PC-9 (cell line): ENCODE results near the gene DUS3L. TPM values are rescaled to one million over a fixed set of nuclear protein-coding genes. Genes with fewer than 3 reads are reported as not detected.

Experiments
- BruUV-seq: library from RNA; stranded (reverse); fragments of 400-500 nt; replicated peaks from 2 replicates; lab custom pipeline; 2021; lab: Mats Ljungman, UMichigan
- CTCF ChIA-PET: fragments of 300-600 bp; sonication (Branson Sonifier 250); formaldehyde crosslinking; loops from one replicate; lab custom pipeline; 2022; ENCODE audit warnings: antibody characterized with exemption; lab: Charles Lee
- POLR2A ChIA-PET: fragments of 300-600 bp; sonication (Branson Sonifier 250); formaldehyde crosslinking; loops from one replicate; lab custom pipeline; 2022; ENCODE audit warnings: antibody characterized with exemption; ENCODE audit not compliant: unreplicated experiment; lab: Charles Lee
- DNase-seq, 2 experiments: peaks; one replicate each; pipeline versions ENCODE4 v3.0.0 to v3.0.0-alpha.2; 2015 to 2022; ENCODE audit warnings: mixed read lengths in 1 of 2
- H2AFZ ChIP-seq: fragments of 200-600 bp; sonication (generic); 2 replicates; pipeline ENCODE4 v1.8.1; 2017; ENCODE audit warnings: antibody characterized with exemption
- H3F3A ChIP-seq: fragments of 200-600 bp; sonication (generic); 2 replicates; pipeline ENCODE4 v1.8.1; 2017; ENCODE audit warnings: antibody characterized with exemption, mild to moderate bottlenecking, low read depth; ENCODE audit not compliant: insufficient read depth
- H3K27ac ChIP-seq: fragments of 200-600 bp; sonication (generic); 2 replicates; pipeline ENCODE4 v1.6.1; 2016; ENCODE audit warnings: mixed run types
- H3K27me3 ChIP-seq: fragments of 200-600 bp; sonication (generic); 2 replicates; pipeline ENCODE4 v1.6.1; 2016; ENCODE audit warnings: low read depth, mixed run types; ENCODE audit not compliant: insufficient read depth
- H3K36me3 ChIP-seq: fragments of 200-600 bp; sonication (generic); 2 replicates; pipeline ENCODE4 v1.6.1; 2016; ENCODE audit warnings: low read depth, mixed run types
- H3K4me1 ChIP-seq: fragments of 200-600 bp; sonication (generic); replicated peaks from 2 replicates; pipeline ENCODE4 v1.6.1; 2016; ENCODE audit warnings: mixed run types; ENCODE audit not compliant: insufficient read depth
- H3K4me2 ChIP-seq: fragments of 200-600 bp; sonication (generic); 2 replicates; pipeline ENCODE4 v1.6.1; 2017; ENCODE audit warnings: mixed run types
- H3K4me3 ChIP-seq: fragments of 200-600 bp; sonication (generic); 2 replicates; pipeline ENCODE4 v1.6.1; 2016; ENCODE audit warnings: mixed run types
- H3K79me2 ChIP-seq: fragments of 200-600 bp; sonication (generic); 2 replicates; pipeline ENCODE4 v1.6.1; 2017; ENCODE audit warnings: low read depth, mixed run types
- H3K9me2 ChIP-seq: fragments of 200-600 bp; sonication (generic); 2 replicates; pipeline ENCODE4 v1.8.1; 2017; ENCODE audit warnings: mild to moderate bottlenecking; ENCODE audit not compliant: insufficient read depth
- H3K9me3 ChIP-seq: fragments of 200-600 bp; sonication (generic); 2 replicates; pipeline ENCODE4 v1.8.1; 2016; ENCODE audit warnings: low read depth; ENCODE audit not compliant: insufficient read depth
- H4K20me1 ChIP-seq: fragments of 200-600 bp; sonication (generic); 2 replicates; pipeline ENCODE4 v1.8.1; 2017; ENCODE audit not compliant: insufficient read depth
- EZH2 ChIP-seq: fragments of 200-600 bp; sonication (generic); IDR thresholded peaks from 2 replicates; pipeline ENCODE4 v1.8.0; 2017; ENCODE audit warnings: antibody characterized with exemption, low read depth
- intact Hi-C: fragments of 100-400 bp; cut with micrococcal nuclease; formaldehyde crosslinking; loops from one replicate; pipeline ENCODE4 v1.10.0; 2022; ENCODE audit not compliant: unreplicated experiment
- total RNA-seq: library from RNA; stranded (reverse); gene quantifications from 2 replicates; pipeline ENCODE4 v1.2.3, GENCODE V29; 2021
- TF ChIP-seq, protein P1 (sequence below): fragments of 200-600 bp; sonication (generic); conservative IDR thresholded peaks from 2 replicates; pipeline ENCODE4 v1.6.1; 2017; ENCODE audit warnings: mixed run types, antibody characterized with exemption, mild to moderate bottlenecking, moderate library complexity

The DUS3L gene
- total RNA-seq, 1 experiment from 2014 or later, result 27.1 TPM

DNA sequence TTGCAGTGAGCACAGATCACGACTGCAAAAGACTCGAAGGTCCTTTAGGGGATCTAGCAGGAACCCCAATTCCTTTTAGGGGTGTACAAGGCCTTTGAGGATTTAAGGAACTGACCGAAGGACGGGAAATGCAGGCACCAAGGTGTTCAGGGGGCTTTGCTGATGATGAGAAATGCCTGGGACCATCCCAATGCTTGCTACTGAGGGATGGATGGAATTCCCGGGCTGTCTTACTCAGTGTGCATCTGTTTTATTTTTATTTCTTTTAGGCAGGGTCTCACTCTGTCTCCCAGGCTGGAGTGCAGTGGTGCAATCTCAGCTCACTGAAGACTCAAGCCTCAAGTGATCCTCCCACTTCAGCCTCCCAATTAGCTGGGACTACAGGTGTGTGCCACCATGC lies 17.7 kb downstream of the DUS3L start:
- TF ChIP-seq EZH2, result no peak
- TF ChIP-seq, protein P1, sequence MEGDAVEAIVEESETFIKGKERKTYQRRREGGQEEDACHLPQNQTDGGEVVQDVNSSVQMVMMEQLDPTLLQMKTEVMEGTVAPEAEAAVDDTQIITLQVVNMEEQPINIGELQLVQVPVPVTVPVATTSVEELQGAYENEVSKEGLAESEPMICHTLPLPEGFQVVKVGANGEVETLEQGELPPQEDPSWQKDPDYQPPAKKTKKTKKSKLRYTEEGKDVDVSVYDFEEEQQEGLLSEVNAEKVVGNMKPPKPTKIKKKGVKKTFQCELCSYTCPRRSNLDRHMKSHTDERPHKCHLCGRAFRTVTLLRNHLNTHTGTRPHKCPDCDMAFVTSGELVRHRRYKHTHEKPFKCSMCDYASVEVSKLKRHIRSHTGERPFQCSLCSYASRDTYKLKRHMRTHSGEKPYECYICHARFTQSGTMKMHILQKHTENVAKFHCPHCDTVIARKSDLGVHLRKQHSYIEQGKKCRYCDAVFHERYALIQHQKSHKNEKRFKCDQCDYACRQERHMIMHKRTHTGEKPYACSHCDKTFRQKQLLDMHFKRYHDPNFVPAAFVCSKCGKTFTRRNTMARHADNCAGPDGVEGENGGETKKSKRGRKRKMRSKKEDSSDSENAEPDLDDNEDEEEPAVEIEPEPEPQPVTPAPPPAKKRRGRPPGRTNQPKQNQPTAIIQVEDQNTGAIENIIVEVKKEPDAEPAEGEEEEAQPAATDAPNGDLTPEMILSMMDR, result no peak
- Histone ChIP-seq H3K4me2 (no peak overlapping the region), H3K4me1 (no peaks in the 10 kb centered on the region), H3K9me3 (no peaks in the 10 kb centered on the region), H3K9me2 (no peaks in the 10 kb centered on the region), H2AFZ (peak overlapping the region; percentile 79), H3K4me3 (no peak overlapping the region), H3K36me3 (no peaks in the 10 kb centered on the region), H3K79me2 (no peaks in the 10 kb centered on the region), H3F3A (no peaks in the 10 kb centered on the region), H3K27ac (0 out of 2 replicates have a peak overlapping the region, but pooled peaks have one; percentile 19), H4K20me1 (no peaks in the 10 kb centered on the region), H3K27me3 (no peaks in the 10 kb centered on the region)
- ChIA-PET POLR2A (no interaction called here), CTCF (interaction anchor here (0.7 kb wide), 1 partner anchor 89 kb away, joined by 20 read pairs; no protein-coding TSS in a partner anchor)
- no TSS peak for BruUV-seq
- intact Hi-C loops, result loop anchor here (10.0 kb wide), 1 partner anchor 272 kb away; no protein-coding TSS in a partner anchor
- no peak for DNase-seq

DNA sequence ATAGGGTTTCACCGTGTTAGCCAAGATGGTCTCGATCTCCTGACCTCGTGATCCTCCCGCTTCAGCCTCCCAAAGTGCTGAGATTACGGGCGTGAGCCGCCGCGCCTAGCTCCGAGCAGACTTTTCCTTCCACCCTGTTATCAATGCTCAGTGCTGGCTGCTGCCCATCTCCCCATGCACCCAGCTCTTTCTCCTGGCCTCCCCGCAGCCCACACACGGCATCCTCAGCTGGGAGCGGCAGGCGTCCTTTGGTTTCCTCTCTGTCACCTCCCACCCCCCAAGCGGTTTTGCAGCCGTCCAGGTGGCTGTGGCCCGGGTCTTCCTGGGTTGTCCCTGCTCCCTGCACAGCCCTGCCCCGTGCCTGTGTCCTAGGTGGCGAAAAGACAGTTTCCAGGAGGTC lies 18.5 kb downstream of the DUS3L start:
- Histone ChIP-seq H3K4me2 (no peak overlapping the region), H3F3A (no peaks in the 10 kb centered on the region), H3K4me3 (no peak overlapping the region), H2AFZ (no peak overlapping the region), H4K20me1 (no peaks in the 10 kb centered on the region), H3K36me3 (no peaks in the 10 kb centered on the region), H3K79me2 (no peaks in the 10 kb centered on the region), H3K9me3 (no peaks in the 10 kb centered on the region), H3K4me1 (no peaks in the 10 kb centered on the region), H3K9me2 (no peaks in the 10 kb centered on the region), H3K27me3 (no peaks in the 10 kb centered on the region), H3K27ac (no peak overlapping the region)
- POLR2A ChIA-PET, result interaction anchor here (0.5 kb wide), 1 partner anchor 981 kb away, joined by 3 read pairs; no protein-coding TSS in a partner anchor
- no peak for DNase-seq
- CTCF ChIA-PET, result interaction anchor here (0.6 kb wide), 1 partner anchor 85 kb away, joined by 5 read pairs; no protein-coding TSS in a partner anchor
- BruUV-seq, result no TSS peak
- intact Hi-C loops, result loop anchor here (10.0 kb wide), 1 partner anchor 272 kb away; no protein-coding TSS in a partner anchor
- TF ChIP-seq EZH2, result no peak
- TF ChIP-seq, protein P1, result no peak

DNA sequence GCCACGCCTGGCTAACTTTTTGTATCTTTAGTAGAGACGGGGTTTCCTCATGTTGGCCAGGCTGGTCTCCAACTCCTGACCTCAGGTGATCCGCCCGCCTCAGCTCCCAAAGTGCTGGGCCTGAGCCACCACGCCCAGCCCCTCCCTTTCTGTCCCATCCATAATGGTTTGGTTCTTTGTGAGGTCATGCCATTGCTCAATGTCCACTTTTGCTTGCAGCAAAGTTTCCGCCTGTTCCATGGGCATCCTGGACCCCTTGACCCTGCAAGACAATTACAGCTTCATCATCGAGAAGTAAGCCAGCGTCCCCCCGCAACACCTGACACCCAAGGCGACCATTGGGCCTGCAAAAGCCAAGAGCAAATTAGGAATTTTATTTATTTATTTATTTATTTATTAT lies 23.0 kb downstream of the DUS3L start:
- Histone ChIP-seq H3K9me2 (no peaks in the 10 kb centered on the region), H3F3A (no peaks in the 10 kb centered on the region), H3K27ac (no peak overlapping the region), H3K36me3 (no peaks in the 10 kb centered on the region), H3K4me3 (no peak overlapping the region), H4K20me1 (no peaks in the 10 kb centered on the region), H2AFZ (no peak overlapping the region), H3K4me2 (no peak overlapping the region), H3K27me3 (no peaks in the 10 kb centered on the region), H3K4me1 (no peaks in the 10 kb centered on the region), H3K79me2 (no peaks in the 10 kb centered on the region), H3K9me3 (no peaks in the 10 kb centered on the region)
- ChIA-PET POLR2A (no interaction called here), CTCF (interaction anchor here (0.7 kb wide), 1 partner anchor 12 kb away, joined by 6 read pairs; no protein-coding TSS in a partner anchor)
- TF ChIP-seq, protein P1, result no peak
- TF ChIP-seq EZH2, result no peak
- intact Hi-C loops, result no loop called here
- BruUV-seq, result no TSS peak
- no peak for DNase-seq
